Esophagus mucosa (tissue), 1 donor: ENCODE results near the gene MGAT4C. TPM values are rescaled to one million over a fixed set of nuclear protein-coding genes. Genes with fewer than 3 reads are reported as not detected.

ENCODE experiments used
- ATAC-seq: fragments of 200-7000 bp; cut with Tn5 transposase; one replicate; pipeline ENCODE4 v1.9.1; 2020
- total RNA-seq: library from RNA; stranded (reverse); gene quantifications from one replicate; pipeline ENCODE4 v1.2.4, GENCODE V29; 2023
- donor health status: DM: yes; HTN: yes; CAD: no.

The MGAT4C gene
- total RNA-seq, 1 donor from 2014 or later, result not detected

DNA sequence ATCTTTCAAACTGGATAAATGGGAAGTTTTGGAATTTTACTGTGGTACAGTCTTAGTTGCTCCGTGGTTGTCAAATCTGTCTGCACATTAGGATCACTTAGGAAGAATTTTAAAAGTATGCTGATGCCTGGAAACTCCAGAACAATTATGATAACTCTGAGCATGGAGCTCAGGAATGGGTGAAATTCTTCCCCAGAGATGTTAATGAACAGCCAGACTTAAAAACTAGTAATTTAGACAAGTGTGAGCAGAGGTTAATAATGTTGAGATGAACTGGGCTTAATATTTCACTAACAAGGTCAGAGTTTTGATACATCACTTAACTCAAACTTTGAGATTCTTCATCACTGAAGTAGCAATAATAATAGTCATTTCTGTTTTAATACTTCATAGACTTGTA, 287.6 kb downstream of the MGAT4C start:
- no peak for ATAC-seq

DNA sequence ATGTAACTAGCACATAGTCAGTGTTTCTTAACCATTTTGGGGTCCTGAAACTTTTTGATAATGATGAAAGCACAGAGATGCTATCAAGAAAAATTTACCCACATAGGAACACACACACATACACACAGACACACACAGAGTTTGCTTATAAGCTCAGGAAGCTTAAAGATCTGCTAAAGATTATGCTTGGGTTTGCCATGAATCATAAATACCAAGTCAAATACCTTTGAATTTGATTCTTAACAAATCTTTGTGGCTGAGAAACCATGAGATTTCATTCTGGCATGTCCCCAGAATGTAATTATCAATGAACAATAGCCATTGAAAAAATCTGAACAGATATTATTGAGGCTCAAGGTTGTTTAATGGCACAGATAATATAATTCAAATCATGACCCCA, 292.9 kb downstream of the MGAT4C start:
- no peak for ATAC-seq

DNA sequence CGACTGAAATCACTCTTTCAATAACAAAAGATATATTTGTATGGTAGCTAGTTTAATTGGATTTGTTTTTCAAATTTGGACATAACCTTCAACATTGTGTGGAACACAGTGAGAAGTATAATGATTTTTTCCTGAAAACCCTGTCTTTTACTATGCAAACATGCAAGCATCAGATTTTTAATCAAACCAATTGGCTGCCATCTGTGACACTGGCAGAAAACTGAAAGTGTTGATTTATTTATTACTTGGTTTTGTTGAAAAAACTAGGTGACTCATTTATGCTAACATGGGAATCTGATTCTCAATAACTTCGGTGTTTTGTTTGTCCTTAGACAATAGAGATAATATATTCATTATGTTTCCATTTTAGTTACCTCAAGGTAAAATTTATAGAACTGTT, 300.1 kb downstream of the MGAT4C start:
- no peak for ATAC-seq

DNA sequence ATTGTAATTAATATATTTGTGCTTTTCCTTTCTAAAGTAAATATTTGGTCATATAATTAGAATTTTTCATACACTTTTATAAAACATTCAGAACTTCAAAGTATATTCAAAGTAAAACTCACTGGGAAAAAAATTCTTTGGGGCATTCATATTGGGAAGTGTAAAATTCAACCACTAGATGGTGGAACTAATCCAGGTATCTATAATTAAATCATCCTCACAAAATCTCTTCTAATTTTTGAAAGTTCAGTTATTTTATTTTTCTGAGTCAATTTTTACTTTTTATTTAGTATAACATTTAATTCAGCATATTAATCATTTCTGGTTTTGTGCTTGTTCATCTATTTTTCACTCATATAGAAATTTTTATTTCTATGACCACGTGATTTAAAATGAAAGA, 301.1 kb downstream of the MGAT4C start:
- ATAC-seq, result no peak

DNA sequence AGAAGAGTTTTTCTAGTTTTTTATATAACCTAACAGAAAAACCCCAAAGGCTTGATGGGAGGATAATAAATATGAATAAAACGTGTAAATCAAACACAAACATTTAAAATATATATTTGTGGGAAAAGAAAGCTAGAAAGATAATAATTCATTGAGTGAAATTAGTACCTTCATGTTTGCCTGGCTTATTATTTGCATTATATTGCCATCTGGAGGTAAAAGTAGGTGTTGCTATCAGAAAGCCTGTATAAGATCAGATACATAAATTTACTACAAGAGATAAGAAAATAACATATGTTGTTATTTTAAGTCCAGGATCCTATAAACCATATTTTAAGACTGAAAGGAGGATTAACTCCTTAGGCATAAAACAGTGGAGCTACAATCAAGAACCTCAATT, 304.4 kb downstream of the MGAT4C start:
- no peak for ATAC-seq

DNA sequence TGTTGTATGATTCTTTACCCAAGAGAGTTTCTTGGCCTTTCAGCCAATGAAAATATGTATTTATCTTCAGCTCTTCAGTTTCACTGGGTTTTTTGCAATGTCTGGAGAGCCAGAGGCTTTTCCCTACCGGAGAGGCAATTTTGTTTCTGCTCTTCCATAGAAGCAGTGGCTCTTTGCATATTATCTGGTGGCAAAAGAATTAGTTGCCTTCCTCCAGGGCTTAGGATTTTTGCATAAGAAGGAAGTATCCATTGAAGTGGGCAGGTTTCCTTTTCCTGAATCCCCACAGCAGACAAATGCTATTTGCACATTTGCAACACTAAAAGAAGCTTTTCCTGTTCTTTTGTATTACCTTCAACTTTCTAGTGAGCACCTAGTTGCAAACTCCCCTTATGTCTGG, 306.9 kb downstream of the MGAT4C start:
- ATAC-seq, result no peak

DNA sequence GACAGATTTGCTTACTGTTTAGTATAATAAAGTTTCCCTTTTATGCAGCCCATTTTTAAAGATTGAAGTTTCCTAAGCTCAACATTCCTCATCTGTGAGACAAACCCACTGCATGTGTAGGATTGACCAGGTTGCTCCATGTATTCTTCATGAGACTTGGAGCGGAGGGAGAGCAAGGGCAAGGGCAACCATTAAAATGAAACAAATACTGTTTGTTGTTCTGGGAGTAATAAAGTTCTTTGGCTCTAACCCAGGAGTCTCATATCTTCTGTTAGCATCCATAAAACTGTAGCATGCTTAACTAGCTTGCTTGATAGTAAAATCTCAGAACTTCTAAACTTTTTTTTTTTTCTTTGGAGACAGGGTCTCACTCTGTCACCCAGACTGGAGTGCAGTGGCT, 307.9 kb downstream of the MGAT4C start:
- no peak for ATAC-seq

DNA sequence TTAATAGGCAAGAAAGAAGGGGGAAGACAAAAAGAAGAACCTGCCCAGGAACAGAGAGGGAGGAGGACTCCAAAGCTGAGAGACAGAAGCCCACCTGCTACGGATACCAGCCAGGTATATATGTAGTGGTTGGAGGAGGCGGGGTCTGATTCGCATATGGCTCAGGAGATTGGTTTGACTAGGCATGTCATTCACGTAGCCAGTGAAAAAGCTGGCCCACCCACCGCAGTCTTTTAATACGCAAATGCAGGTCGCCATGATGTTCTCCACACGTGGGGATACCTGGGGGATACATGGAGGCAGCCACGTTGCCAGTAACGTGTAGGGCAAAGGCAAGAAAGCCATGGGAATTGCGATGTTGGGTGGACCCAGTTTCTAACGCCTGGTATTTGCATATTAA, 308.9 kb downstream of the MGAT4C start:
- no peak for ATAC-seq

DNA sequence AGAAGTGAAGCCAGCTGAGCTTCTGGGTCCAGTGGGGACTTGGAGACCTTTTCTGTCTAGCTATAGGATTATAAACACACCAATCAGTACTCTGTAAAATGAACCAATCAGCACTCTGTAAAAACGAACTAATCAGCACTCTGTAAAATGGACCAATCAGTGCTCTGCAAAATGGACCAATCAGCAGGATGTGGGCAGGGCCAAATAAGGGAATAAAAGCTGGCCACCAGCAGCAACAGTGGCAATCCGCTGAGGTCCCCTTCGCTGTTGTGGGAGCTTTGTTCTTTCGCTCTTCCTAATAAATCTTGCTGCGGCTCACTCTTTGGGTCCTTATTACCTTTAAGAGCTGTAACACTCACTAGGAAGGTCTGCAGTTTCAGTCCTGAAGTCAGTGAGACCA, 309.8 kb downstream of the MGAT4C start:
- ATAC-seq, result no peak

DNA sequence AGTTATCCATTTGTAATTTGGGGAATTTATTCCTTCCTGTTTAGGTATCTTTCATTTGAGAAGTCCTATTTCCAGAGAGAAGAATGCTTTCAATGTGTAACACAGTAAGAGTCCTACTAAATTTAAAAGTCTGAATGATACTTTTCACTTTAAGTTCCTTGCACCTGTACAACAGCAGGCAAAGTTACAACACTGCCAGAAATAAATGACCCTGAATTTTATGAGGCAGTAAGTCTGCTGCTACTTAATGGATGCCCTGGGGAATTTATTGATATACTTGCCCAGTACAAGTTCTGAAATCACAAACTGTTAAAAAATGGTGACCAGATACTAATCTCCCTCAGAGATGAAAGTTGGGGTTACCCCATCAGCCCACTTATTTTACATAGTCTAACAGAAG, 329.0 kb downstream of the MGAT4C start:
- ATAC-seq, result no peak

DNA sequence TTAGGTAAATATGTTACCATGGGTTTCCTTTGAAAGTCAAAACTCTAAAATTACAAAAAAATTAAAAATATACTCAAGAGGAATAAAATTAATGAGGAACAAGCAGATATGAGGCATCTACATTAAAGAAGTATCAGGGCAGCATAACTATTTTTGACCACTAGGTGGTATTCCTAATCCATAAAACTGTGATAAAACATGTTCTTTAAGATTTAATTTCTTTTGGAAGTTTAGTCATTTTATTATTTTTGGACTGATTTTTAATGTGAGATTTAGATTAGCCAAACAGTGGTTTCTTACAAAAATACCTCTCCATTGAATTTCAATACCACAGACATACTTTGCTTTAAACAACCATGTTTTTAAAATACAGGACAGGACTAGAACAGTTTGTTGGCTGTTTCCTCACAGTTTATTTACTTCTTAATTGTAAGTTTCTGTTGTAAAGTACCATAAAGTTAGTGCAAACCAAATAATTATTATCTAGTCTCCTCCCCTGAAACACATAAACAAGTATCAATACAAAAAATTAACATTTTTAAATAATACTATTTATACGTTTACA, 332.3 kb downstream of the MGAT4C start:
- ATAC-seq, result no peak

DNA sequence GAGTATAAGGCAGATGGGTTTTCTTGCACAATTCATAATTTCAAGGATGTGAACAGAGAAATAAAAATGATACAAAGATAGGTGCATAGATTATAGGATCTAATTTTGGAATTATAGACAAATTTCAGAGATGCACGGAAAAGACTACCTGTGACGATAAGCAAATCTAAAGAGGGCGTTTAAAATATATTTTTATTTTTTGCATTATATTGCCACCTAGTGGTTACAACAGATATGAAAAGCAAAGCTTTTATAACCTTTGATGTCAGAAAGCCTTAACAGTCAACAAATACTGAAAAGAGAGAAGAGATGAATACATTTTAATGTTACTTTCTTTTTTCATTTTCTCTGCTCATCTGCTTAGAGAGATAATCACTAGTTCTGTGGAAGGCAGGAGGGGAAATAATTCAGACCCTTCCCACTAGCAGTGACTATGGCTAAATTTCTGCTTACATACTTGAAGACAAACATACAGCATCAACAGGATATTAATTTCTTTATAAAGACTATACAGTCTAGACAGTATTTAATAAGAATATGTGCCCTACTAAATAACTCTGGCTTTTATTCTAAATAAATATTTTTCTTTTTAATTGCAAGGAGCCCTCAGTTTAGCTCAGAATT, 335.8 kb downstream of the MGAT4C start:
- ATAC-seq, result no peak
